K562 (cell line): ENCODE measurements around the gene STEAP2. TPM values are rescaled to one million over a fixed set of nuclear protein-coding genes. Genes with fewer than 3 reads are reported as not detected.
A peak's percentile ranks its signal among the peaks of the same experiment; 100 is the strongest.

Experiments used
- ATAC-seq: fragments of 200-7000 bp; cut with Tn5 transposase; 3 replicates; pipeline ENCODE4 v1.9.1; 2020; ENCODE audit warnings: moderate library complexity
- BruUV-seq: library from RNA; stranded (reverse); fragments of 400-500 nt; replicated peaks from 2 replicates; lab custom pipeline; 2021; lab: Mats Ljungman, UMichigan
- CTCF ChIA-PET: fragments of 300-600 bp; formaldehyde crosslinking; extraction: SDS; loops from one replicate; lab custom pipeline; 2021; ENCODE audit warnings: low intra/inter-chr PET ratio; lab: Yijun Ruan, JAX
- POLR2A ChIA-PET: fragments of 300-600, 350-650 bp; sonication (Branson Sonifier 250); formaldehyde crosslinking; extraction: SDS; loops from one replicate; lab custom pipeline; 2021; ENCODE audit warnings: antibody characterized with exemption, inconsistent platforms; lab: Yijun Ruan, JAX
- DNase-seq, 4 experiments: peaks; one replicate each; pipeline versions ENCODE4 v3.0.0 to v3.0.0-alpha.2; 2011 to 2018; ENCODE audit warnings: low spot score in 3 of 4, mixed read lengths in 3 of 4; ENCODE audit errors: extremely low read depth in 1 of 4
- FAIRE-seq: peaks from 2 replicates; lab custom pipeline; 2011; peaks lifted over from hg19 to GRCh38; lab: Jason Lieb, UNC
- H2AFZ ChIP-seq: 2 replicates; pipeline ENCODE4 v1.6.0; 2011; ENCODE audit warnings: low read depth, low read length, control low read depth, inconsistent platforms
- H3K27ac ChIP-seq: fragments of 200-600 bp; 3 replicates; pipeline ENCODE4 v1.8.0; 2011; ENCODE audit warnings: low read depth, mild to moderate bottlenecking, control low read depth, inconsistent platforms, low read length, moderate library complexity, mixed read lengths; ENCODE audit errors: extremely low read depth
- H3K27me3 ChIP-seq, 2 experiments: fragments of 300-600 bp in 1 of 2; 2 replicates in 1 of 2; 3 replicates in 1 of 2; pipeline versions ENCODE4 v1.6.0 to v1.8.0; 2011; ENCODE audit warnings: inconsistent platforms in 2 of 2, low read length in 2 of 2, mild to moderate bottlenecking in 1 of 2, mixed read lengths in 1 of 2, moderate library complexity in 1 of 2; ENCODE audit not compliant: control insufficient read depth in 2 of 2, insufficient read depth in 2 of 2
- H3K36me3 ChIP-seq: fragments of 300-600 bp; 3 replicates; pipeline ENCODE4 v1.8.0; 2011; ENCODE audit warnings: mild to moderate bottlenecking, low read length, inconsistent platforms; ENCODE audit not compliant: control insufficient read depth, insufficient read depth
- H3K4me1 ChIP-seq, 2 experiments: fragments of 200-600 bp in 1 of 2; replicated peaks in 1 of 2; 2 replicates in 1 of 2; 3 replicates in 1 of 2; pipeline versions ENCODE4 v1.5.1 to v1.8.0; 2011; ENCODE audit warnings: inconsistent platforms in 2 of 2, low read length in 2 of 2, mild to moderate bottlenecking in 1 of 2, mixed read lengths in 1 of 2, moderate library complexity in 1 of 2; ENCODE audit not compliant: control insufficient read depth in 2 of 2, insufficient read depth in 2 of 2
- H3K4me2 ChIP-seq: 2 replicates; pipeline ENCODE4 v1.6.1; 2011; ENCODE audit warnings: low read length, control low read depth, inconsistent platforms, mixed read lengths; ENCODE audit not compliant: insufficient read depth
- H3K4me3 ChIP-seq: fragments of 200-600 bp; sonication (generic), shearing (Covaris generic); 2 replicates; pipeline ENCODE4 v1.5.1; 2016; ENCODE audit warnings: control low read depth, inconsistent platforms
- H3K79me2 ChIP-seq: fragments of 200-600 bp; 3 replicates; pipeline ENCODE4 v1.8.0; 2011; ENCODE audit warnings: low read length, inconsistent platforms; ENCODE audit not compliant: control insufficient read depth, insufficient read depth
- H3K9ac ChIP-seq, 2 experiments: 2 replicates each; pipeline versions ENCODE4 v1.6.0 to v1.6.1; 2011; ENCODE audit warnings: low read depth in 2 of 2, low read length in 2 of 2, control low read depth in 1 of 2, inconsistent platforms in 1 of 2, mild to moderate bottlenecking in 1 of 2, mixed read lengths in 1 of 2; ENCODE audit not compliant: insufficient read depth in 1 of 2
- H3K9me1 ChIP-seq: one replicate; pipeline ENCODE4 v1.6.0; 2011; ENCODE audit warnings: inconsistent platforms, mild to moderate bottlenecking, low read length, moderate library complexity; ENCODE audit not compliant: control insufficient read depth, insufficient read depth
- H3K9me3 ChIP-seq: replicated peaks from 2 replicates; pipeline ENCODE4 v1.5.1; 2011; ENCODE audit warnings: low read depth, low read length, inconsistent platforms; ENCODE audit not compliant: control insufficient read depth, insufficient read depth
- H4K20me1 ChIP-seq: replicated peaks from 2 replicates; pipeline ENCODE4 v1.6.1; 2011; ENCODE audit warnings: low read length, inconsistent platforms, mixed read lengths; ENCODE audit not compliant: control insufficient read depth, insufficient read depth
- ETV1 ChIP-seq: fragments of 450-650 bp; conservative IDR thresholded peaks from 2 replicates; pipeline ENCODE4 v1.6.1; 2016; ENCODE audit warnings: missing genetic modification characterization, control low read depth, low read depth, missing compliant biosample characterization
- FOXJ2 ChIP-seq: fragments of 200-800 bp; sonication (Bioruptor generic); IDR thresholded peaks from 2 replicates; pipeline ENCODE4 v1.6.1; 2016; ENCODE audit warnings: missing genetic modification characterization, missing compliant biosample characterization
- HNRNPK ChIP-seq: fragments of 200-400 bp; formaldehyde crosslinking; IDR thresholded peaks from one replicate; pipeline ENCODE4 v1.6.1; 2018; ENCODE audit warnings: mild to moderate bottlenecking, low read depth, low read length; ENCODE audit not compliant: poor library complexity, severe bottlenecking
- JUN ChIP-seq, 2 experiments: sonication (generic) in 1 of 2; formaldehyde crosslinking in 1 of 2; IDR thresholded peaks; 2 replicates each; pipeline versions ENCODE4 v1.6.1 to v1.8.0; 2012 to 2022; ENCODE audit warnings: borderline replicate concordance in 2 of 2, mild to moderate bottlenecking in 2 of 2, improper control_type of control experiment in 1 of 2, low read depth in 1 of 2, low read length in 1 of 2, missing genetic modification reagents in 1 of 2
- NCOA2 ChIP-seq, 2 experiments: fragments of 450-650 bp; IDR thresholded peaks; 2 replicates each; pipeline ENCODE4 v1.6.1; 2018; ENCODE audit warnings: mild to moderate bottlenecking in 2 of 2, moderate library complexity in 1 of 2; ENCODE audit not compliant: partially characterized antibody in 2 of 2
- NEUROD1 ChIP-seq: fragments of 150-350 bp; IDR thresholded peaks from 2 replicates; pipeline ENCODE4 v1.6.1; 2014; ENCODE audit warnings: borderline replicate concordance, low read length, low read depth; ENCODE audit not compliant: partially characterized antibody
- NFE2L1 ChIP-seq: fragments of 450-650 bp; IDR thresholded peaks from 2 replicates; pipeline ENCODE4 v1.6.1; 2016; ENCODE audit warnings: missing genetic modification characterization, low read depth, mild to moderate bottlenecking, missing compliant biosample characterization, moderate library complexity, borderline replicate concordance
- PRPF4 ChIP-seq: fragments of 200-400 bp; formaldehyde crosslinking; IDR thresholded peaks from one replicate; pipeline ENCODE4 v1.6.1; 2017; ENCODE audit warnings: low read length, low read depth, mild to moderate bottlenecking; ENCODE audit not compliant: insufficient read depth, poor library complexity, severe bottlenecking
- RBFOX2 ChIP-seq: fragments of 200-400 bp; formaldehyde crosslinking; IDR thresholded peaks from 2 replicates; pipeline ENCODE4 v1.6.1; 2017; ENCODE audit warnings: low read depth, mild to moderate bottlenecking, low read length, moderate library complexity
- SNIP1 ChIP-seq: fragments of 450-650 bp; IDR thresholded peaks from 2 replicates; pipeline ENCODE4 v1.7.1; 2017; ENCODE audit warnings: low read depth, mild to moderate bottlenecking
- ZC3H11A ChIP-seq: IDR thresholded peaks from 2 replicates; pipeline ENCODE4 v1.6.1; 2012; ENCODE audit warnings: low read depth, low read length, improper control_type of control experiment
- ZNF212 ChIP-seq: fragments of 450-650 bp; formaldehyde crosslinking; IDR thresholded peaks from 2 replicates; pipeline ENCODE4 v1.4.0; 2020; ENCODE audit warnings: mild to moderate bottlenecking
- ZNF41 ChIP-seq: fragments of 250-450 bp; sonication (Bioruptor Pico); conservative IDR thresholded peaks from 2 replicates; pipeline ENCODE4 v1.4.0; 2020; ENCODE audit warnings: mild to moderate bottlenecking
- WGBS: fragments of 100-300 bp; shearing (Covaris generic); methylation state at CpG from one replicate; pipeline ENCODE4 v1.1.6; 2016; ENCODE audit warnings: low coverage, mixed read lengths; ENCODE audit not compliant: insufficient coverage; ENCODE audit errors: missing lambda C conversion rate; 5-methylcytosine and 5-hydroxymethylcytosine counted together
- in situ Hi-C: fragments of 300-500 bp; cut with MboI; formaldehyde crosslinking; loops from 4 replicates; pipeline ENCODE4 v1.15.0; 2018; ENCODE audit warnings: inconsistent platforms, mixed read lengths
- intact Hi-C: fragments of 100-400 bp; cut with micrococcal nuclease; formaldehyde crosslinking; loops from 2 replicates; pipeline ENCODE4 v1.14.2; 2022
- polyA plus RNA-seq, 8 experiments: library from polyadenylated mRNA; depleted of rRNA in 4 of 8; stranded (reverse) in 5 of 8; unstranded in 3 of 8; fragments of >200 nt; fragmentation: Nextera tagmentation in 2 of 8; fragmentation: Illumina TruSeq in 1 of 8; extraction: Ambion mirVana in 2 of 8; extraction: Trizol in 1 of 8; gene quantifications; 2 replicates each; pipeline versions ENCODE4 v1.2.1 to v1.2.3, GENCODE V29; 2011 to 2014; ENCODE audit warnings: inconsistent platforms in 1 of 8, missing spikeins in 1 of 8
- total RNA-seq, 7 experiments: library from RNA; depleted of rRNA in 6 of 7; stranded (reverse); fragments of >200 nt in 6 of 7; fragmentation: Illumina TruSeq in 2 of 7; extraction: Trizol in 2 of 7; gene quantifications; 2 replicates each; pipeline versions ENCODE4 v1.2.1 to v1.2.3, GENCODE V29; 2011 to 2021; ENCODE audit warnings: low replicate concordance in 1 of 7
- TF ChIP-seq, protein P1 (sequence below): fragments of 250-450 bp; sonication (Bioruptor Pico); IDR thresholded peaks from 2 replicates; pipeline ENCODE4 v1.5.0; 2021
- TF ChIP-seq, protein P2 (sequence below): fragments of 250-450 bp; sonication (Bioruptor Pico); IDR thresholded peaks from 2 replicates; pipeline ENCODE4 v1.5.0; 2021; ENCODE audit warnings: mild to moderate bottlenecking, moderate library complexity

The STEAP2 gene
- total and polyA plus RNA-seq, 9 of the 15 experiments (the other 6 are each of a cell fraction or from before 2014, with no cell fraction given), result 0.02 to 0.03 TPM; not detected in 7

DNA sequence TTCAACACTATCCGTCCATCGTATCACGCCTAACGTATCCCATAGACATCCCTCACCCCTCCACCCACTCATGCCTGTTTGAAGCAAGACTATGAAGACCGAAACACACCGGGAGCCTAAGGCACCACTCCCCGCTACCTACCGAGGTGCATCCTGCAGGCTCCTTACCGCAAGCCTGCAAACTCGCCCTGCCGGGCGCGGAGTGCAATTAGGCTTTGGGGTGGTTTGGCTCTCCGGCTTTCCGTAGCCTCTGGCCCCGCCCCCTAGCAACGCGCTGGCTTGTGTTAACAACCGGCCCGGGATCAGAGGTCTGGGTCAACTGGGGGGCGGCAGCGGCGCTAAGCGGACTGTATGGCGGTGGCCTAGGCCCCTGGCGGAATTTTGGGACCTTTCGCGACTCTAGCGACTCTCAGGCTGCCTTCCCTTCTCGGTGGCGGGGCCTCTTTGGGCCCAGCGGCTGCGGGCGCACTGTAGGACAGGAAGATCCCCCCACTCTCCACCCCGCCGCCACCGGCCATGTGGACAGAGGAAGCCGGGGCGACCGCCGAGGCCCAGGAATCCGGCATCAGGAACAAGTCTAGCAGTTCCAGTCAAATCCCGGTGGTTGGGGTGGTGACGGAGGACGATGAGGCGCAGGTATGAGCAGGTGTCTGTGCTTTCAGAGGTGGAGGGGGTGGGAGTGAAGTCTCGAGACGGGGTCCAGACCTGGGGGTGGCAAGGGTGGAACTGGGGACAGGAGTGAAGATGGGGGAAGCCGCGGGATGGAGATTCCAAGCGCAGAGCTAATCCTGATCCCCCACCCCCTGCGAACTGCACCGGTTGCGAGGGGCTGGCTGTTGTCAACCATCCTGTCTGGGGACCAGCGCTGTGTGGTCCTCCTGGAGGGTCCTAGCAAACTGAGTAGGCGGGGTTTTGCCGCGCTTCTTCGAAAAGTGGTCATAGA, 33.6 kb downstream of the STEAP2 start, which contains the start of gene CFAP69:
Gene CFAP69 (plus strand): TSS at position 266 of the 943 bp plus-strand sequence. CDS start 251 bp downstream, at position 517.
- Histone ChIP-seq H2AFZ (peak within 1 kb of the TSS; percentile 95), H3K27ac (no peak within 1 kb of the TSS), H3K27me3 (no peaks in the 10 kb centered on the region), H3K36me3 (no peaks in the 10 kb centered on the region), H3K9me3 (no peaks in the 10 kb centered on the region), H3K4me3 (peak within 1 kb of the TSS; percentile 67), H3K9ac (peak within 1 kb of the TSS; percentile 60 to 93), H4K20me1 (no peaks in the 10 kb centered on the region), H3K4me2 (peak within 1 kb of the TSS; percentile 90), H3K4me1 (peaks cover 4 to 9% of the 10 kb centered on the region in 2 experiments; a peak in 3 of 5 replicates), H3K9me1 (no peaks in the 10 kb centered on the region), H3K79me2 (no peaks in the 10 kb centered on the region)
- in situ Hi-C loops (no loop called here), intact Hi-C loops (loop anchor here (5.0 kb wide), 1 partner anchor 157 kb away; the partner anchor contains the start of gene CLDN12)
- peak; percentile 89 for FAIRE-seq
- 6% methylated on average over 56 of the region's 59 CpGs for WGBS
- peak; percentile 95 for ATAC-seq
- TSS peak; percentile 59 for BruUV-seq
- peak; percentile 91 to 95 (median 94) for DNase-seq
- POLR2A ChIA-PET, result interaction anchor here (1.7 kb wide), 1 partner anchor 16 kb away, joined by 5 read pairs; no protein-coding TSS in a partner anchor
- CTCF ChIA-PET, result no interaction called here
- TF ChIP-seq ZNF41 (0 out of 2 replicates have a peak, but pooled peaks have one; percentile 19), SNIP1 (no peak), JUN (IDR thresholded peaks at IDR 0.05; ENCODE audit: borderline replicate concordance, low read depth, low read length) (peak; percentile 10; the same call in 1 of the 2 replicates), JUN (CRISPR knock-in tag; IDR thresholded peaks at IDR 0.05; ENCODE audit: borderline replicate concordance) (no peak), ETV1 (no peak), FOXJ2 (tag) (peak; percentile 97), ZC3H11A (no peak), ZNF212 (CRISPR knock-in tag) (no peak), NFE2L1 (tag) (no peak), HNRNPK (no peak), RBFOX2 (peak; percentile 68), NEUROD1 (peak; percentile 88), PRPF4 (no peak), NCOA2 (IDR thresholded peaks at IDR 0.05; ENCODE audit: partially characterized antibody in 2 of 2) (no peak)
- TF ChIP-seq, protein P1, sequence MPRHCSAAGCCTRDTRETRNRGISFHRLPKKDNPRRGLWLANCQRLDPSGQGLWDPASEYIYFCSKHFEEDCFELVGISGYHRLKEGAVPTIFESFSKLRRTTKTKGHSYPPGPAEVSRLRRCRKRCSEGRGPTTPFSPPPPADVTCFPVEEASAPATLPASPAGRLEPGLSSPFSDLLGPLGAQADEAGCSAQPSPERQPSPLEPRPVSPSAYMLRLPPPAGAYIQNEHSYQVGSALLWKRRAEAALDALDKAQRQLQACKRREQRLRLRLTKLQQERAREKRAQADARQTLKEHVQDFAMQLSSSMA, result no peak
- TF ChIP-seq, protein P2, sequence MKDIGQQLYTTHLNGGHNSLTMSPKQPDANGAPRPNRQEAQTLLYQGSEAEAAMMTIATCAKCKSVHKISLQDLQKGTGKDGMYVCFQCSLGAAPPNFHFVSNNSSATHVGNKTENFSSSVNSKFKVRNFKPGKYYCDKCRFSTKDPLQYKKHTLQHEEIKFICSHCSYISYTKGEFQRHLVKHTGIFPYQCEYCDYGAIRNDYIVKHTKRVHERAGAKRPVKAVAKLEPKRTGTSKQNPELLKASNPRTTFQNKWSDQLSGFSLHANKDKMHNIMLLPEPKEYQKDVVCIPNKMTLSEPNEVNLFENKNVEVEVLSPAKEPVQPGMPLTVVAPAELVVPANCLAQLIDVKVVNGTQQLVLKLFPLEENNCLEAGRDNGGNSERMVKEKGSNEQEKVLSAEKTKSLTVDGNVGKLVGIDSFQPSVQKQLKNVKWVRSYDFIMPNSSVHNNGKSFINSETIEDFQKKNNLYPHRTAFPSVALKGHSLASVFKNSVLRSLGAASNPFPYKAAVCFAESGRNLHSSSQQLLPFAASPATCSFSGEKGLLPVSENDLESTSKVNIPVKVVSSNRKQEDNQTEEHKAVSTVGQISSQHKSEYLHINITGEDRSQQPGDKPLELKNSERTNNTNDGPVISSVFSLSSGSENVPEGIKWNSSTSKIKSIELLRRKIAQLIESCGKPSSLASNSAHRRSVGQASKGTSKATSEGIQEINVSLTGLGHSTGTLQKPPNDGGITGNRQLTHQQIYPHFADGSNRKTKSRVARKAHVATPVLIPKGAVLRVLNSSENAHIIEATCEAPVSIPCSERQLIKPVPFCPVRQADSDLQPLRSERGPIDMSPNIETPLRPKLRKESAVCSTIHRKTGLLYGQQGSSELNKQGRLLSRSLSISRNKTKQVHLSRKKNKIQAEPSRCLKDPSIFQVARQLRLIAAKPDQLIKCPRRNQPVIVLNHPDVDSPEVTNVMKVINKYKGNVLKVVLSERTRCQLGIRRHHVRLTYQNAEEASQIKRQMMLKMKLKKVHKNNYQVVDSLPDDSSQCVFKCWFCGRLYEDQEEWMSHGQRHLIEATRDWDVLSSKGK, result no peak
